Measurements from ENCODE around the gene ALOXE3.

DNA sequence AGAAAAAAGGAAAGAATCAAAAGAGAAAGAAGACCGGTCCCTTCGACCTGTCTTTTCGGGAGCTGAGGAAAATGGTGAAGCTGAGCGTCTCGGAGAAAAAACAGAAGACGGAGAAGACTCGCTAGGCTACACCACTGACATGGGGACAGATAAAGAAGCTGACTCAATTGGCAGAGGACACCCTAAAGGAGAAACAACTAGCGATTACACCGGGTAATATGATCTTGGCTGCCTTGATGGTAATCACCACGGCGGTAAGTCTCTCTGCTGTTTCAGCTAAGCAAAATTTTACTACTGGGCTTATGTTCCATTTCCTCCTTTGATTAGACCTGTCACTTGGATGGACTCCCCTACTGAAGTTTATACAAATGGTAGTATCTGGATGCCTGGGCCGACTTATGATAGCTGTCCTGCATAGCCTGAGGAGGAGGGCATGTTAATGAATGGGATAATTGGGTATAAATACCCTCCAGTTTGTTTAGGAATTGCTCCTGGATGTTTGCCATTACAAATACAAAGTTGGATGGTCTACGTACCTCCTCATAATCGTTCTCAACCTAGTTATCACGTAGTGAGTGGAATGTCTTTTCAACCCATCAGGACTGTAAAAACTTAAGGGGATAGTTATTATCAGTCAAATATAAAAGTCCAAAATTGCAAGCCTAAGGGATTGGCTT is 55.4 kb downstream of the ALOXE3 start:
- TF ChIP-seq, protein P1, sequence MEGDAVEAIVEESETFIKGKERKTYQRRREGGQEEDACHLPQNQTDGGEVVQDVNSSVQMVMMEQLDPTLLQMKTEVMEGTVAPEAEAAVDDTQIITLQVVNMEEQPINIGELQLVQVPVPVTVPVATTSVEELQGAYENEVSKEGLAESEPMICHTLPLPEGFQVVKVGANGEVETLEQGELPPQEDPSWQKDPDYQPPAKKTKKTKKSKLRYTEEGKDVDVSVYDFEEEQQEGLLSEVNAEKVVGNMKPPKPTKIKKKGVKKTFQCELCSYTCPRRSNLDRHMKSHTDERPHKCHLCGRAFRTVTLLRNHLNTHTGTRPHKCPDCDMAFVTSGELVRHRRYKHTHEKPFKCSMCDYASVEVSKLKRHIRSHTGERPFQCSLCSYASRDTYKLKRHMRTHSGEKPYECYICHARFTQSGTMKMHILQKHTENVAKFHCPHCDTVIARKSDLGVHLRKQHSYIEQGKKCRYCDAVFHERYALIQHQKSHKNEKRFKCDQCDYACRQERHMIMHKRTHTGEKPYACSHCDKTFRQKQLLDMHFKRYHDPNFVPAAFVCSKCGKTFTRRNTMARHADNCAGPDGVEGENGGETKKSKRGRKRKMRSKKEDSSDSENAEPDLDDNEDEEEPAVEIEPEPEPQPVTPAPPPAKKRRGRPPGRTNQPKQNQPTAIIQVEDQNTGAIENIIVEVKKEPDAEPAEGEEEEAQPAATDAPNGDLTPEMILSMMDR (IDR thresholded peaks at IDR 0.05; ENCODE audit: low read depth, low read length): no peak
- TF ChIP-seq POLR2A (IDR thresholded peaks at IDR 0.05; ENCODE audit: extremely low read depth, insufficient read length) (no peak), MYC (IDR thresholded peaks at IDR 0.05; ENCODE audit: low read depth, low read length) (no peak)
- TF ChIP-seq, protein P2, sequence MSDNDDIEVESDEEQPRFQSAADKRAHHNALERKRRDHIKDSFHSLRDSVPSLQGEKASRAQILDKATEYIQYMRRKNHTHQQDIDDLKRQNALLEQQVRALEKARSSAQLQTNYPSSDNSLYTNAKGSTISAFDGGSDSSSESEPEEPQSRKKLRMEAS (IDR thresholded peaks at IDR 0.05; ENCODE audit: low read depth, low read length): no peak
